Astrocyte (in vitro differentiated cells and primary cell): Measurements from ENCODE around the gene SPOCK1. TPM values are rescaled to one million over a fixed set of nuclear protein-coding genes. Genes with fewer than 3 reads are reported as not detected.

Source experiments
- DNase-seq: peaks from one replicate; pipeline ENCODE4 v3.0.0-alpha.2; 2010; ENCODE audit warnings: low read depth
- FAIRE-seq: peaks from 2 replicates; lab custom pipeline; 2011; peaks lifted over from hg19 to GRCh38; lab: Jason Lieb, UNC
- H2AFZ ChIP-seq: 2 replicates; pipeline ENCODE4 v1.6.0; 2012; ENCODE audit warnings: low read depth, low read length, inconsistent platforms
- H3K27ac ChIP-seq: 2 replicates; pipeline ENCODE4 v1.5.1; 2011; ENCODE audit warnings: low read depth, low read length, inconsistent platforms
- H3K27me3 ChIP-seq: 2 replicates; pipeline ENCODE4 v1.6.0; 2011; ENCODE audit warnings: low read length, inconsistent platforms; ENCODE audit not compliant: insufficient read depth
- H3K36me3 ChIP-seq: 2 replicates; pipeline ENCODE4 v1.5.1; 2011; ENCODE audit warnings: low read length, inconsistent platforms; ENCODE audit not compliant: insufficient read depth
- H3K4me1 ChIP-seq: 2 replicates; pipeline ENCODE4 v1.5.1; 2011; ENCODE audit warnings: low read length, inconsistent platforms; ENCODE audit not compliant: insufficient read depth
- H3K4me2 ChIP-seq: 2 replicates; pipeline ENCODE4 v1.6.0; 2012; ENCODE audit warnings: low read length, inconsistent platforms
- H3K4me3 ChIP-seq: 2 replicates; pipeline ENCODE4 v1.5.1; 2011; ENCODE audit warnings: low read depth, mild to moderate bottlenecking, low read length, inconsistent platforms; ENCODE audit not compliant: insufficient read depth
- H3K79me2 ChIP-seq: 2 replicates; pipeline ENCODE4 v1.6.0; 2012; ENCODE audit warnings: mild to moderate bottlenecking, low read length, inconsistent platforms; ENCODE audit not compliant: insufficient read depth
- H3K9ac ChIP-seq: 2 replicates; pipeline ENCODE4 v1.6.0; 2012; ENCODE audit warnings: mild to moderate bottlenecking, low read length, inconsistent platforms
- H3K9me3 ChIP-seq: 2 replicates; pipeline ENCODE4 v1.5.1; 2012; ENCODE audit warnings: low read depth, mild to moderate bottlenecking, low read length, inconsistent platforms; ENCODE audit not compliant: insufficient read depth
- H4K20me1 ChIP-seq: 2 replicates; pipeline ENCODE4 v1.6.0; 2012; ENCODE audit warnings: low read length, inconsistent platforms; ENCODE audit not compliant: insufficient read depth
- H3K27ac Mint-ChIP-seq: one replicate; pipeline ENCODE4 v1.8.0; 2021; ENCODE audit warnings: mild to moderate bottlenecking, mixed read lengths; ENCODE audit not compliant: unreplicated experiment
- H3K27me3 Mint-ChIP-seq: one replicate; pipeline ENCODE4 v1.8.0; 2021; ENCODE audit warnings: low read depth, mixed read lengths; ENCODE audit not compliant: unreplicated experiment
- H3K36me3 Mint-ChIP-seq: one replicate; pipeline ENCODE4 v1.8.0; 2021; ENCODE audit warnings: low read depth, mixed read lengths; ENCODE audit not compliant: unreplicated experiment
- H3K4me1 Mint-ChIP-seq: one replicate; pipeline ENCODE4 v1.8.0; 2021; ENCODE audit warnings: low read depth, mixed read lengths; ENCODE audit not compliant: unreplicated experiment
- H3K4me3 Mint-ChIP-seq: one replicate; pipeline ENCODE4 v1.8.0; 2021; ENCODE audit warnings: mild to moderate bottlenecking, moderate library complexity, mixed read lengths; ENCODE audit not compliant: unreplicated experiment
- H3K9me3 Mint-ChIP-seq: one replicate; pipeline ENCODE4 v1.8.0; 2021; ENCODE audit warnings: mild to moderate bottlenecking, mixed read lengths; ENCODE audit not compliant: unreplicated experiment
- CTCF ChIP-seq: IDR thresholded peaks from 2 replicates; pipeline ENCODE4 v1.5.1; 2011; ENCODE audit warnings: low read depth, mild to moderate bottlenecking, inconsistent platforms, low read length, moderate library complexity; ENCODE audit not compliant: insufficient read depth
- EZH2 ChIP-seq: IDR thresholded peaks from 2 replicates; pipeline ENCODE4 v1.6.1; 2012; ENCODE audit warnings: mild to moderate bottlenecking, low read length, inconsistent platforms; ENCODE audit not compliant: insufficient read depth
- total RNA-seq: library from RNA; stranded (reverse); gene quantifications from 2 replicates; pipeline ENCODE4 v1.2.1, GENCODE V29; 2021

SPOCK1 gene
- total RNA-seq, 1 donor from 2014 or later, result 53.5 TPM

- Histone ChIP-seq H2AFZ (no peak overlapping the region), H3K27me3 (no peaks in the 10 kb centered on the region), H3K4me2 (no peak overlapping the region), H4K20me1 (peaks cover 43% of the 10 kb centered on the region), H3K4me3 (no peak overlapping the region), H3K9ac (no peak overlapping the region), H3K36me3 (peaks cover 1% of the 10 kb centered on the region), H3K4me1 (no peaks in the 10 kb centered on the region), H3K27ac (no peak overlapping the region), H3K9me3 (no peaks in the 10 kb centered on the region), H3K79me2 (peaks cover 42% of the 10 kb centered on the region)
- FAIRE-seq, result no peak
- Mint-ChIP-seq H3K9me3 (no peaks in the 10 kb centered on the region), H3K36me3 (no peaks in the 10 kb centered on the region), H3K27me3 (peaks cover 12% of the 10 kb centered on the region), H3K4me1 (no peaks in the 10 kb centered on the region), H3K27ac (no peak overlapping the region), H3K4me3 (no peak overlapping the region)
- TF ChIP-seq CTCF, result no peak
- TF ChIP-seq EZH2, result no peak
- no peak for DNase-seq
Observed at GRCh38 chr5:137437774-137438173, 61.4 kb downstream of the SPOCK1 start.

GRCh38 chr5:137433539-137433938, 65.6 kb downstream of the SPOCK1 start:
- Histone ChIP-seq H3K27ac (no peak overlapping the region), H3K4me1 (peaks cover 7% of the 10 kb centered on the region), H3K79me2 (peaks cover 47% of the 10 kb centered on the region), H3K9ac (no peak overlapping the region), H2AFZ (no peak overlapping the region), H3K4me3 (no peak overlapping the region), H3K4me2 (no peak overlapping the region), H4K20me1 (peaks cover 39% of the 10 kb centered on the region), H3K36me3 (peaks cover 2% of the 10 kb centered on the region), H3K27me3 (no peaks in the 10 kb centered on the region), H3K9me3 (no peaks in the 10 kb centered on the region)
- Mint-ChIP-seq H3K4me1 (peaks cover 8% of the 10 kb centered on the region), H3K36me3 (no peaks in the 10 kb centered on the region), H3K4me3 (no peak overlapping the region), H3K27ac (no peak overlapping the region), H3K9me3 (peaks cover 2% of the 10 kb centered on the region), H3K27me3 (no peaks in the 10 kb centered on the region)
- DNase-seq (no peak), FAIRE-seq (no peak)
- TF ChIP-seq CTCF, result no peak
- TF ChIP-seq EZH2, result no peak

- no peak overlapping the region for H3K27ac Mint-ChIP-seq
- Histone ChIP-seq H3K36me3 (peaks cover 2% of the 10 kb centered on the region), H3K4me3 (no peak overlapping the region), H3K9me3 (no peaks in the 10 kb centered on the region), H3K9ac (no peak overlapping the region), H4K20me1 (peaks cover 40% of the 10 kb centered on the region), H2AFZ (no peak overlapping the region), H3K4me1 (peaks cover 7% of the 10 kb centered on the region), H3K79me2 (peaks cover 39% of the 10 kb centered on the region), H3K4me2 (no peak overlapping the region), H3K27me3 (no peaks in the 10 kb centered on the region), H3K27ac (no peak overlapping the region)
- no peak for FAIRE-seq
- peaks cover 3% of the 10 kb centered on the region for H3K27me3 Mint-ChIP-seq
- no peak for DNase-seq
- H3K4me3 Mint-ChIP-seq, result no peak overlapping the region
- H3K36me3 Mint-ChIP-seq, result no peaks in the 10 kb centered on the region
- peaks cover 4% of the 10 kb centered on the region for H3K9me3 Mint-ChIP-seq
- no peak for TF ChIP-seq EZH2
- TF ChIP-seq CTCF, result no peak
- H3K4me1 Mint-ChIP-seq, result peaks cover 8% of the 10 kb centered on the region
Observed at GRCh38 chr5:137432376-137432775, 66.8 kb downstream of the SPOCK1 start.
